ENCODE results near the gene ENPP3.

ENPP3 gene

GRCh38 chr6:131642987-131643611, 6.0 kb downstream of the ENPP3 start:
- no peak for DNase-seq

- DNase-seq: no peak
Measured at GRCh38 chr6:131643855-131644460, 6.9 kb downstream of the ENPP3 start.

GRCh38 chr6:131644921-131645320, 7.8 kb downstream of the ENPP3 start:
- DNase-seq: no peak

- no peak for DNase-seq
Measured at GRCh38 chr6:131645846-131646245, 8.7 kb downstream of the ENPP3 start.

- no peak for DNase-seq
Measured at GRCh38 chr6:131646249-131646670, 9.2 kb downstream of the ENPP3 start.

GRCh38 chr6:131651782-131652181, 14.7 kb downstream of the ENPP3 start:
- no peak for DNase-seq

- no peak for DNase-seq
Measured at GRCh38 chr6:131652472-131652871, 15.4 kb downstream of the ENPP3 start.

GRCh38 chr6:131654326-131654725, 17.2 kb downstream of the ENPP3 start:
- no peak for DNase-seq

- no peak for DNase-seq
Measured at GRCh38 chr6:131655387-131655786, 18.3 kb downstream of the ENPP3 start.

- DNase-seq: no peak
Measured at GRCh38 chr6:131655951-131656350, 18.8 kb downstream of the ENPP3 start.

GRCh38 chr6:131656667-131657066, 19.6 kb downstream of the ENPP3 start:
- DNase-seq: no peak

GRCh38 chr6:131657222-131657621, 20.1 kb downstream of the ENPP3 start:
- no peak for DNase-seq

GRCh38 chr6:131657630-131658111, 20.6 kb downstream of the ENPP3 start:
- no peak for DNase-seq

- no peak for DNase-seq
Measured at GRCh38 chr6:131658287-131658686, 21.2 kb downstream of the ENPP3 start.

GRCh38 chr6:131660195-131660594, 23.1 kb downstream of the ENPP3 start:
- no peak for DNase-seq

GRCh38 chr6:131663578-131664165, 26.6 kb downstream of the ENPP3 start:
- no peak for DNase-seq

- DNase-seq: no peak
Measured at GRCh38 chr6:131669891-131670290, 32.8 kb downstream of the ENPP3 start.

GRCh38 chr6:131673184-131673583, 36.1 kb downstream of the ENPP3 start:
- DNase-seq: no peak

GRCh38 chr6:131678442-131678841, 41.3 kb downstream of the ENPP3 start:
- DNase-seq: no peak

- no peak for DNase-seq
Measured at GRCh38 chr6:131680868-131681267, 43.8 kb downstream of the ENPP3 start.

GRCh38 chr6:131681585-131681984, 44.5 kb downstream of the ENPP3 start:
- no peak for DNase-seq

- no peak for DNase-seq
Measured at GRCh38 chr6:131682442-131682841, 45.3 kb downstream of the ENPP3 start.

- no peak for DNase-seq
Measured at GRCh38 chr6:131683479-131683878, 46.4 kb downstream of the ENPP3 start.

- no peak for DNase-seq
Measured at GRCh38 chr6:131685266-131685780, 48.2 kb downstream of the ENPP3 start.
